Adrenal gland (tissue), 12 donors: ENCODE data around the gene FBXL12. TPM values are rescaled to one million over a fixed set of nuclear protein-coding genes. Genes with fewer than 3 reads are reported as not detected.
"Not testable (repeated sequence)": the region's sequence is repeated elsewhere in the genome, so short reads cannot be mapped to it uniquely, and the experiment has no call there.

Experiments
- DNase-seq, 7 donors: peaks; one replicate each; pipeline ENCODE4 v3.0.0-alpha.2; 2019 to 2020
- H3K27ac ChIP-seq, 5 donors: fragments of 200-600 bp; sonication (generic) in 4 of 5; 1 replicate in 3 of 5; 2 replicates in 2 of 5; pipeline versions ENCODE4 v1.5.1 to v1.8.0; 2016 to 2020; ENCODE audit warnings: mild to moderate bottlenecking in 1 of 5
- H3K27me3 ChIP-seq: fragments of 200-600 bp; 2 replicates; pipeline ENCODE4 v1.8.0; 2021
- H3K36me3 ChIP-seq, 2 donors: fragments of 200-600 bp; replicated peaks in 1 of 2; 1 replicate in 1 of 2; 2 replicates in 1 of 2; pipeline versions ENCODE4 v1.5.1 to v1.8.0; 2018 to 2022
- H3K4me1 ChIP-seq, 2 donors: fragments of 200-600 bp; replicated peaks in 1 of 2; 1 replicate in 1 of 2; 2 replicates in 1 of 2; pipeline versions ENCODE4 v1.5.1 to v1.8.0; 2018 to 2021
- H3K4me3 ChIP-seq, 4 donors: fragments of 200-600 bp; sonication (generic) in 3 of 4; one replicate each; pipeline ENCODE4 v1.5.1; 2016 to 2018
- H3K9me3 ChIP-seq, 3 donors: fragments of 200-600 bp; sonication (generic) in 1 of 3; replicated peaks in 1 of 3; 1 replicate in 2 of 3; 2 replicates in 1 of 3; pipeline versions ENCODE4 v1.5.1 to v1.8.0; 2016 to 2021
- CTCF ChIP-seq, 6 experiments: fragments of 450-650 bp in 4 of 6; fragments of 200-600 bp in 2 of 6; sonication (generic) in 1 of 6; IDR thresholded peaks; 1 replicate in 5 of 6; 2 replicates in 1 of 6; pipeline versions ENCODE4 v1.5.1 to v1.8.0; 2016 to 2021; ENCODE audit warnings: antibody characterized with exemption in 6 of 6, mild to moderate bottlenecking in 2 of 6, moderate library complexity in 1 of 6
- POLR2A ChIP-seq, 2 donors: fragments of 450-650 bp; IDR thresholded peaks; one replicate each; pipeline ENCODE4 v1.6.1; 2017; ENCODE audit warnings: antibody characterized with exemption in 2 of 2, mild to moderate bottlenecking in 2 of 2, moderate library complexity in 1 of 2
- WGBS, 4 donors: extraction: QIAGEN DNeasy Blood & Tissue Kit in 2 of 4; methylation state at CpG; one replicate each; pipeline versions ENCODE4 v1.1.5 to v1.1.7; 2013 to 2017; 5-methylcytosine and 5-hydroxymethylcytosine counted together
- intact Hi-C, 2 donors: fragments of 100-400 bp; cut with DNase I; formaldehyde crosslinking; loops; one replicate each; pipeline versions ENCODE4 v1.14.1 to v1.15.0; 2022 to 2023
- polyA plus RNA-seq, 3 donors: library from polyadenylated mRNA; stranded (reverse); fragments of 200-250 nt in 2 of 3; fragments of 350-450 nt in 1 of 3; fragmentation: Illumina TruSeq in 1 of 3; extraction: RNeasy Lipid Tissue Mini Kit (QIAGEN cat#74804) in 1 of 3; gene quantifications; one replicate each; pipeline ENCODE4 v1.2.3, GENCODE V29; 2013 to 2014
- total RNA-seq, 9 donors: library from RNA; depleted of rRNA in 4 of 9; stranded (reverse); fragments of >200 nt in 4 of 9; fragments of 120-200 nt in 1 of 9; fragmentation: NEBNext Ultra II Directional in 1 of 9; extraction: Animal tissue kit (Norgen Biotek cat#: 25700) in 1 of 9; gene quantifications; one replicate each; pipeline versions ENCODE4 v1.1.0 to v1.2.4, GENCODE V29; 2013 to 2023
- donor health status: healthy with polysubstance abuse.
- donor health status: Bipolar disorder and iron deficiency.
- donor health status: DM: yes; HTN: yes; CAD: no.
- donor health status: DM: no; HTN: no; CAD: no.
- donor health status: DM: no; HTN: no; CAD: no.
- donor health status: DM: yes; HTN: yes; CAD: no.

Gene FBXL12
- total and polyA plus RNA-seq, 12 donors = 6.6 to 31.7 (median 20.7) TPM

DNA sequence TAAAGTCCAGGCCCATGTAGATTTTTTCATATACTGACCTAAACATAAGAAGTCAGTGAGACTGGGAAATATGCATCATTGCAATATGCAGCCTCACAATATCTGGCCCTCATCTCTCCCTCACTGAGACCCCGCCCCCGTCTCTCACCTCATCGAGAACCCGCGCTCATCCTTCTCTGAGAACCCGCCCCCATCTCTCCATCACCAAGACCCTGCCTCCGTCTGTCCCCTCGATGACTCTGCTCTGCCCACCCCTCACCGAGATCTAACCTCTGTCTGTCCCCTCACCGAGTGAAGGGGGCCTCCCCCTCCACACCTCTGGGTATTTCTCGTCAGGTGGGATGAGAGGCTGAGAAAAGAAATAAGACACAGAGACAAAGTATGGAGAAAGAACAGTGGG is 29.8 kb downstream of the FBXL12 start:
- intact Hi-C loops = no loop called here
- H3K27me3 ChIP-seq = no peaks in the 10 kb centered on the region
- WGBS, 4 donors = 68 to 77% (median 73%) methylated on average over 11 of the region's 11 CpGs
- H3K9me3 ChIP-seq = no peaks in the 10 kb centered on the region
- H3K36me3 ChIP-seq = no peaks in the 10 kb centered on the region
- H3K27ac ChIP-seq = peak overlapping the region in 1 of 5 donors; percentile 67
- H3K4me3 ChIP-seq = no peak overlapping the region
- TF ChIP-seq CTCF (IDR thresholded peaks at IDR 0.05) (no peak), POLR2A (IDR thresholded peaks at IDR 0.05) (no peak)
- DNase-seq = no peak
- H3K4me1 ChIP-seq = peaks cover 9 to 16% of the 10 kb centered on the region in 2 donors

- H3K9me3 ChIP-seq, DNase-seq, H3K27me3 ChIP-seq, H3K4me3 ChIP-seq, intact Hi-C loops, H3K27ac ChIP-seq, H3K36me3 ChIP-seq: not testable (repeated sequence)
- H3K4me1 ChIP-seq = peaks cover 9 to 16% of the 10 kb centered on the region in 2 donors
- WGBS, 4 donors = 89 to 96% (median 94%) methylated on average over 13 of the region's 13 CpGs
Measured at GRCh38 chr19:9788604-9789003, 30.3 kb downstream of the FBXL12 start.

DNA sequence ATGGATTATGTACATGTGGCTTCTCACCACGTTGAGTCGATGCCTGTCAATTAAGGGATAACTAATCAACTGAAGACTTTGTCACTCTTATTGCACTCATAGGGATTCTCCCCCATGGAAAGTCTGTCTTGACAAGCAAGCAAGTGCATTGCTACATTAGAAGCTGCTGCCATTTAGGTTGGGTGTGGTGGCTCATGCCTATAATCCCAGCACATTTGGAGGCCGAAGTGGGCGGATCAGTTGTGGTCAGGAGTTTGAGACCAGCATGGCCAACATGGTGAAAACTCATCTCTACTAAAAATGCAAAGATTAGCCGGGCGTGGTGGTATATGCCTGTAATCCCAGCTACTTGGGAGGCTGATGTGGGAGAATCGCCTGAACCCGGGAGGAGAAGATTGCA is 32.1 kb downstream of the FBXL12 start:
- no peak for DNase-seq
- Histone ChIP-seq H3K4me3 (no peak overlapping the region), H3K9me3 (no peaks in the 10 kb centered on the region), H3K36me3 (no peaks in the 10 kb centered on the region), H3K4me1 (peaks cover 9 to 16% of the 10 kb centered on the region in 2 donors), H3K27ac (peak overlapping the region in 2 of 5 donors; percentile 90 to 99), H3K27me3 (no peaks in the 10 kb centered on the region)
- TF ChIP-seq POLR2A (IDR thresholded peaks at IDR 0.05) = no peak
- no peak for TF ChIP-seq CTCF (IDR thresholded peaks at IDR 0.05)
- intact Hi-C loops = no loop called here
- WGBS, 4 donors = 93 to 97% (median 96%) methylated on average over 8 of the region's 8 CpGs

DNA sequence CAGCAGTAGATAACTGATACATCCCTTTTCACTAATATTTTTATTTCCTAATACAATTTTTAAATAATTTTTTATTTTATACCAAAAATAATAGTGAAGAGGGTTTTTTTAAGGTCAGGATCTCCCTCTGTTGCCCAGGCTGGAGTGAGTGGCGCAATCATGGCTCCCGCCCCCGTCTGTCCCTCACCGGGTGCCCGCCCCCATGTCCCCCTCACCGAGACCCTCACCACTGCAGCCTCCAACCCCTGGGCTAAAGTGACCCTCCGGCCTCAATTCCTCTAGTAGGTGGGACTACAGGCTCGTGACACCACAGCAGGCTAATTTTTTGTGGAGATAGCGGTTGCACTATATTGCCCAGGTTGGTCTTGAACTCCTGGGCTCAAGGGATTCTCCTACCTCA is 32.5 kb downstream of the FBXL12 start:
- Histone ChIP-seq H3K27me3 (no peaks in the 10 kb centered on the region), H3K4me1 (peaks cover 9 to 14% of the 10 kb centered on the region in 2 donors), H3K4me3 (peak overlapping the region in 2 of 4 donors; percentile 89 to 96), H3K27ac (peak overlapping the region in 4 of 5 donors; percentile 90 to 99 (median 98)), H3K36me3 (no peaks in the 10 kb centered on the region), H3K9me3 (no peaks in the 10 kb centered on the region)
- TF ChIP-seq CTCF (IDR thresholded peaks at IDR 0.05) = no peak
- DNase-seq = no peak
- WGBS, 4 donors = 47 to 54% (median 48%) methylated on average over 9 of the region's 9 CpGs
- intact Hi-C loops = no loop called here
